HG03575 (cell line): ENCODE data around the gene FURIN.
"Not testable (repeated sequence)": the region's sequence is repeated elsewhere in the genome, so short reads cannot be mapped to it uniquely, and the experiment has no call there.

ENCODE experiments used
- ATAC-seq: cut with Tn5 transposase; IDR thresholded peaks from one replicate; pipeline ENCODE4 v1.9.1; 2021; ENCODE audit not compliant: unreplicated experiment, insufficient number of reproducible peaks, low FRiP score; ENCODE audit errors: extremely low read depth

FURIN gene

GRCh38 chr15:90909449-90909848 is 41.1 kb downstream of the FURIN start:
- not testable (repeated sequence) for ATAC-seq

GRCh38 chr15:90909976-90910375 is 41.6 kb downstream of the FURIN start:
- no peak for ATAC-seq

- no peak for ATAC-seq
Measured at GRCh38 chr15:90910441-90911301, 42.3 kb downstream of the FURIN start.

GRCh38 chr15:90911302-90911623 is 42.9 kb downstream of the FURIN start:
- ATAC-seq = no peak

GRCh38 chr15:90911906-90912769 is 43.8 kb downstream of the FURIN start:
- no peak for ATAC-seq

- ATAC-seq = no peak
Measured at GRCh38 chr15:90912770-90913075, 44.3 kb downstream of the FURIN start.

- no peak for ATAC-seq
Measured at GRCh38 chr15:90913398-90913944, 45.1 kb downstream of the FURIN start.

- no peak for ATAC-seq
Measured at GRCh38 chr15:90914305-90915080, 46.1 kb downstream of the FURIN start.

GRCh38 chr15:90915216-90915807 is 46.9 kb downstream of the FURIN start:
- ATAC-seq = no peak

- no peak for ATAC-seq
Measured at GRCh38 chr15:90915808-90916440, 47.5 kb downstream of the FURIN start.

GRCh38 chr15:90916461-90916860 is 48.1 kb downstream of the FURIN start:
- ATAC-seq = no peak

- no peak for ATAC-seq
Measured at GRCh38 chr15:90917569-90917968, 49.2 kb downstream of the FURIN start.

- ATAC-seq = no peak
Measured at GRCh38 chr15:90918034-90918788, 49.8 kb downstream of the FURIN start.

- no peak for ATAC-seq
Measured at GRCh38 chr15:90918835-90919234, 50.4 kb downstream of the FURIN start.

GRCh38 chr15:90921887-90922286 is 53.5 kb downstream of the FURIN start:
- ATAC-seq = no peak

- peak; percentile 87 for ATAC-seq
Measured at GRCh38 chr15:90922712-90923322, 54.4 kb downstream of the FURIN start.

GRCh38 chr15:90924375-90924774 is 56.0 kb downstream of the FURIN start:
- ATAC-seq = no peak
